ENCODE data around the gene ELOVL6. TPM values are rescaled to one million over a fixed set of nuclear protein-coding genes. Genes with fewer than 3 reads are reported as not detected.
"Not testable (repeated sequence)": the region's sequence is repeated elsewhere in the genome, so short reads cannot be mapped to it uniquely, and the experiment has no call there.

Gene ELOVL6, protein sequence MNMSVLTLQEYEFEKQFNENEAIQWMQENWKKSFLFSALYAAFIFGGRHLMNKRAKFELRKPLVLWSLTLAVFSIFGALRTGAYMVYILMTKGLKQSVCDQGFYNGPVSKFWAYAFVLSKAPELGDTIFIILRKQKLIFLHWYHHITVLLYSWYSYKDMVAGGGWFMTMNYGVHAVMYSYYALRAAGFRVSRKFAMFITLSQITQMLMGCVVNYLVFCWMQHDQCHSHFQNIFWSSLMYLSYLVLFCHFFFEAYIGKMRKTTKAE
- 10 to 100 TPM in 2 of 3 donors, 1 to 10 TPM in 1; 9.3 to 11.2 (median 10.1) TPM for total RNA-seq

DNA sequence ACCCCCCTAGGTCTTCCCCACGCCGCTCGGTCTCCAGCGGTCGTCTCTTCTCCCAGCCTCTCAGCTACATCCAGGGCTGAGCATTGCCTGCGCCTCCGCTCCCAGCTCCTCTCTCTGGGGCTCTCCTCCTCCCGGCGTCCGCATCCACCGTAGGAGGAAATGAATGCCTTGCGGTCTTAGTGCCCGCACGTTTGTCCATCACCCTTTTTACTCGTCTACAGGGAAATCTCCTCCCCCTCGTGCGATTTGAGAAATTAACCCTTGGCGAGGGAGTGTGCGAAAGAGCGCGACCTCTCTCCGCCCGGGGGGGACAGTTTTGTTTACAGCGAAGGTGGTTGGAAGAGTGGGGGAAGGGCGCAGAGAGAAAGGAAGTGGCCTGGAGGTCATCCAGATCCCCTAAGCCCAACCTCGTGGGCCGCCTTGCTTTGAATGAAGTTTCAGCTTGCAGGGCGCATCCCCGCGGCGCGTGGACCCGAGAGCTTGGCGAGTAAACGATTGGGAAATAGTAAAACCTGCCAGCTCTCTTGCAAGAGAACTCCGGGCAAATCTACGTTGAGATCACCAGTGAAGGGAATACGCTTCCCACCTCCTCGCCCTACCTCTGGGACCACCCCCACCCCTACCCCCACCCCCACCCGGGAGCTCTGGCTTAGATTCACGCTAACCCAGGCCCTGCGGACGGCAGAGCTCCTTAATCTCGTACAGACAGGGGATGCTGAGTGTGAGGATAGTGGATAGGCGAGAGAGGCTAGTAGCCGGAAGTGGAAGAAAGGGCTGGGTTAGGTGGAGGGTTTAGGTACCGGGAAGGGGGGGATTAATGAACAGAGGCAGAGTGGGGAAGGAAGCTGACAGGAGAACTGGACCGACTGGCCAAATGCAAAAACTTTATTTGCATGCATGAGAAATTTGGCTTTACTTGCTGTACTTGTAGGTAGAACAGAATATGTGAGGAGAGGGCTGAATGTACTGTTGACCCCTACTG is at the start of gene ELOVL6:
TSS of gene ELOVL6 (minus strand) at position 181 of the 982 bp plus-strand sequence. CDS start 280 bp downstream, outside the sequence.
- ATAC-seq, result peak; percentile 9 to 10
- DNase-seq, result peak; percentile 5
- peaks cover 2% of the 10 kb centered on the region for H3K27me3 Mint-ChIP-seq (ENCODE audit: low read depth)
- H3K36me3 Mint-ChIP-seq (ENCODE audit: insufficient read depth), result no peaks in the 10 kb centered on the region
- H3K4me3 Mint-ChIP-seq, result peak within 1 kb of the TSS; percentile 99
- H3K9me3 Mint-ChIP-seq, result no peaks in the 10 kb centered on the region
- H3K4me1 Mint-ChIP-seq (ENCODE audit: low read depth), result peaks cover 21% of the 10 kb centered on the region

DNA sequence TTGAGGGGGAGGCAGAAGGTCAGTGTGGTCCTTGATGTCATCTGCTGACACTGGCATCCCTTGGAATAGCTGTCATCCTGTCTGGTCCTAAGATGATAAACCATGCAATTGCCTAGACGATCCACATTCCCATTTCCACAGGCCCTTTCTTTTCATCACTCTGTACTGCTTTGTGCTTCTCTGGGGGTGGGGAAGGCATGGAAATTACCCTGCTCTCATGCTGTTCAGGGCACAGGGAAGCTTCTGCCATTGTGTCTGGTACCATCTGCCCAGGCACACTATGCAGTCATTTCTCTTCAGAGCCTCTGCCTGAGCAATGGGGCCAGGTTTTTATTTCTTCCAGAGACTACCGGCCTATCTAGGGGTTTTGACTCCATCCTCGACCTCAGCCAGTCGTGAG is 49.7 kb upstream of the ELOVL6 start:
- no peak overlapping the region for H3K4me3 Mint-ChIP-seq
- peaks cover 6% of the 10 kb centered on the region for H3K27me3 Mint-ChIP-seq (ENCODE audit: low read depth)
- no peaks in the 10 kb centered on the region for H3K36me3 Mint-ChIP-seq (ENCODE audit: insufficient read depth)
- ATAC-seq (no peak), DNase-seq (no peak)
- no peaks in the 10 kb centered on the region for H3K4me1 Mint-ChIP-seq (ENCODE audit: low read depth)
- no peaks in the 10 kb centered on the region for H3K9me3 Mint-ChIP-seq

DNA sequence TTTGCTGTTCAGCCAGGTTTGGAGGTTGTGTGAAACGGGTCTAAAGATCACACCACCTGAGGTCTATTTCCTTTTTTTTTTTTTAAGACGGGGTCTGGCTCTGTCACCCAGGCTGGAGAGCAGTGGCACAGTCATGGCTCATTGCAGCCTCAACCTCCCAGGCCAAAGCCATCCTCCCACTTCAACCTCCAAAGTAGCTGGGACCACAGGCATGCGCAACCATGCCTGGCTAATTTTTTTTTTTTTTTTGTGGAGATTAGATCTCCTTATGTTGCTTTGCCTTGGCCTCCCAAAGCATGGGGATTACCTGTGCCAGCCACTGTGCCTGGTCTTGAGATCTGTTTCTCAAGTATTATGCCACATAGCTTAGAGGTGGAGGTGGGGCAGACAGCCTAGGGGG is 49.2 kb upstream of the ELOVL6 start:
- no peak overlapping the region for H3K4me3 Mint-ChIP-seq

DNA sequence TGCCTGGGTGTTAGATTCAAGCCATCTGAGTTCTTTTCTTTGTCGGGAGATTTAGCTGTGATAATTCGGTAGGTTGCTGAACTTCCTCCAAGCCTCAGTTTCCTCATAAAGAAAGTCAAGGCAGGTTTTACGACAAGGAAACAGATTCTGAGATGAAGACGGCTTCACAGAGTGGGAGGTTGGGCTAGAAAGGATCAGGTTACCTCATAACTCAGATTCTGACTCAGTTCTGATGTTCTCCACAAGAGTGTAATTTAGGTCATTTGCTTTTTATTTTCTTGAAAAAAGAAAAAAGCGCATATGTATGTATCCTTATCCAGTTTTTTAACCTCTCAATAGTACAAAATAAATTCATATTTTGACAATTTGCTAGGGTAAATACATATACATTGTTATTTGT is 47.2 kb upstream of the ELOVL6 start:
- H3K36me3 Mint-ChIP-seq (ENCODE audit: insufficient read depth), result no peaks in the 10 kb centered on the region
- peaks cover 8% of the 10 kb centered on the region for H3K27me3 Mint-ChIP-seq (ENCODE audit: low read depth)
- no peak overlapping the region for H3K4me3 Mint-ChIP-seq
- DNase-seq (no peak), ATAC-seq (no peak)
- no peaks in the 10 kb centered on the region for H3K9me3 Mint-ChIP-seq
- no peaks in the 10 kb centered on the region for H3K4me1 Mint-ChIP-seq (ENCODE audit: low read depth)

More for the DNA sequence above, 49.2 kb upstream of the ELOVL6 start:
- Mint-ChIP-seq H3K27me3 (ENCODE audit: low read depth) (peaks cover 7% of the 10 kb centered on the region), H3K4me1 (ENCODE audit: low read depth) (no peaks in the 10 kb centered on the region), H3K9me3 (no peaks in the 10 kb centered on the region), H3K36me3 (ENCODE audit: insufficient read depth) (no peaks in the 10 kb centered on the region)
- ATAC-seq (no peak), DNase-seq (no peak)

DNA sequence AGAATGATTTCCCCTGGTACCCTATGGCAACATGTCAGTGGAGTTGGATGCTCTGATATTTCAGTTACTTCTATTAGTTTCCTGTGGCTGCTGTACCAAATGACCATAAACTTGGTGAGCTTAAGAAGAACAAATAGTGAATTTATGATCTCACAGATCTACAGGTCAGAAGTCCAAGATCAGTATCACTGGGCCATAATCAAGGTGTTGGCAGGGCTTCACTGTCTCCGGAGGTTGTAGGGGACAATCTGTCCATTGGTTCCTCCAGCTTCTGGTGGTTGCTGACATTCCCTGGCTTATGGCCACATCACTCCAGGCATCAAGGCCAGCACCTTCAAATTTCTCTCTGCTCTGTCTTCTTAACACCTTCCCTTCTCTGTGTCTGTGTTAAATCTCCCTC is 37.9 kb upstream of the ELOVL6 start:
- Mint-ChIP-seq H3K9me3 (no peaks in the 10 kb centered on the region), H3K4me3 (no peak overlapping the region), H3K27me3 (ENCODE audit: low read depth) (peaks cover 2% of the 10 kb centered on the region), H3K36me3 (ENCODE audit: insufficient read depth) (no peaks in the 10 kb centered on the region), H3K4me1 (ENCODE audit: low read depth) (no peaks in the 10 kb centered on the region)
- ATAC-seq, result no peak
- no peak for DNase-seq

DNA sequence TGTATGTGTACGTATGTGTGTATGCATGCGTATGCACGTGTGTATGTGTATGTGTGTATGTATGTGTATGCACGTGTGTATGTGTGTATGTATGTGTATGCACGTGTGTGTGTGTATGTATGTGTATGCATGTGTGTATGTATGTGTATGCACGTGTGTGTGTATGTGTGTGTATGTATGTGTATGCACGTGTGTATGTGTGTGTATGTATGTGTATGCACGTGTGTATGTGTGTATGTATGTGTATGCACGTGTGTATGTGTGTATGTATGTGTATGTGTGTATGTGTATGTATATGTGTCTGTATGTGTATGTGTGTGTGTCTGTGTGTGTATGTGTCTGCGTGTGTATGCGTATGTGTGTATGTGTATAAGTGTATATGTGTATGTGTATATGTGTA is 35.2 kb upstream of the ELOVL6 start:
- DNase-seq; H3K4me3 Mint-ChIP-seq; H3K4me1 Mint-ChIP-seq (ENCODE audit: low read depth); ATAC-seq; H3K9me3 Mint-ChIP-seq; H3K36me3 Mint-ChIP-seq (ENCODE audit: insufficient read depth); H3K27me3 Mint-ChIP-seq (ENCODE audit: low read depth): not testable (repeated sequence)

DNA sequence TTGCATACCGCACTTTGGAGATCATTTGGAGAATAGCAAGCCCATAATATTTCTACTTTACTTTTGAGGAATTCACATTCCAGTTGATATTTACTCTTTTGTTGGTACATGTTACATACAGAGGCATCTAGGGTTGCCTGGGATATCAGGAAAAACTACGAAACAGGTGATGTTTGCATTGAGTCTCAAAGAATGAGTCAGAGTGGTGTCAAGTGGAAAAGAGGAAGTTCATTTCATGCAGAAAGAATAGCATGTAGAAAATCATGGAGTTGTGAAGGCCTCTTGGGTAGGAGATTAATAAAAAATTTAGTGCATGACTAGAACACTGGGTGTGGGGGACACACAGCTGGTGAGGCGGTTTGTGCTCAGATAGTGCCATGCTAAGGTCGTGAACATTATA is 33.5 kb upstream of the ELOVL6 start:
- no peak for DNase-seq
- Mint-ChIP-seq H3K27me3 (ENCODE audit: low read depth) (peaks cover 2% of the 10 kb centered on the region), H3K36me3 (ENCODE audit: insufficient read depth) (no peaks in the 10 kb centered on the region), H3K9me3 (no peaks in the 10 kb centered on the region), H3K4me1 (ENCODE audit: low read depth) (no peaks in the 10 kb centered on the region), H3K4me3 (no peak overlapping the region)
- no peak for ATAC-seq

DNA sequence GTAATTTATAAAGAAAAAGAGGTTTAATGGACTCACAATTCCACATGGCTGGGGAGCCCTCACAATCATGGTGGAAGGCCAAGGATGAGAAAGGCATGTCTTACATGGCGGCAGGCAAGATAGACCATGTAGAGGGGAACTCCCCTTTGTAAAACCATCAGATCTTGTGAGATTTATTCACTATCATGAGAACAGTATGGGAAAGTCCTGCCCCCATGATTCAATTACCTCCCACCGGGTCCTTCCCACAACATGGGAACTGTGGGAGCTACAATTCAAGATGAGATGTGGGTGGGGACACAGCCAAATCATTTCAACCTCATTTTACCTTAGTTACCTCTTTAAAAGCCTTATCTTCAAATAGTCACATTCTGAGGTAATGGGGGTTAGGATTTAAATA is 30.9 kb upstream of the ELOVL6 start:
- no peaks in the 10 kb centered on the region for H3K36me3 Mint-ChIP-seq (ENCODE audit: insufficient read depth)
- no peaks in the 10 kb centered on the region for H3K4me1 Mint-ChIP-seq (ENCODE audit: low read depth)
- peaks cover 5% of the 10 kb centered on the region for H3K27me3 Mint-ChIP-seq (ENCODE audit: low read depth)
- DNase-seq (no peak), ATAC-seq (no peak)
- H3K9me3 Mint-ChIP-seq, result no peaks in the 10 kb centered on the region
- H3K4me3 Mint-ChIP-seq, result no peak overlapping the region

DNA sequence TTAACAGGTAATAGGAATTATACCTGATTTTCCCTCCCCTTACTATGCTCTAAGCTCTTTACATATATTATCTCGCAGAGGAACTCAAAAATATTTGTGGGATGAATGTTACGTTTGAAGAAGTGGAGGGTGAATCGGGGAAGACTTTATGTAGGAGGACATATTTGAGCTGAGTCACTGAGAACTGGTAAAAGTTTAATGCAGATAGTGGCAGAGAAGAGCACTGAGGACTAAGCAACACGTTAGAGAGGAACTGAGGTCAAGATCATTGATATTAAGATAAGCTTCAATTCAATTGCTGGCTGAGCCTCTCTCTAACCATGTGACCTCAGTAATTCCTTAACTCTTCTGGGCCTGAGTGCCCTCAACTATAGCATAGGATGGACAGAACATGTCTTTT is 26.4 kb upstream of the ELOVL6 start:
- DNase-seq (no peak), ATAC-seq (no peak)
- no peaks in the 10 kb centered on the region for H3K36me3 Mint-ChIP-seq (ENCODE audit: insufficient read depth)
- H3K9me3 Mint-ChIP-seq, result no peaks in the 10 kb centered on the region
- no peaks in the 10 kb centered on the region for H3K4me1 Mint-ChIP-seq (ENCODE audit: low read depth)
- no peak overlapping the region for H3K4me3 Mint-ChIP-seq
- peaks cover 5% of the 10 kb centered on the region for H3K27me3 Mint-ChIP-seq (ENCODE audit: low read depth)

DNA sequence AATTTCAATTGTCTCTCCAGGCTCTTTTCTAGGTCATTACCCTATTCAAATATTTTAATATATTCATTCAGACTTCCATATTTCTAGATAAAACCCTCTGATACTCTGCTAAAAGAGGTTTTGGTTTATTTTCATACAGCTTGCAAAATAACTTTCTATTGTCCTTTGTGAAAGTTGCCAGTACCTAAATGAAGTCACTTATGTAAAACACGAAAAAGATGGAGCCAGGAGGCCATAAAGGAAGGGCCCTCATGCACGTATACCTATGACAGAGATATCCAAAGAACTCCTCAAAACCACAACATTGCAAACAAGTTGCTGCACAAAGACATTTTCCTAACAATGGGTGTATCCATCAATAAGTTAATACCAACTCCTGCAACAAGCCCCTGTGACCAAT is 25.7 kb upstream of the ELOVL6 start:
- Mint-ChIP-seq H3K36me3 (ENCODE audit: insufficient read depth) (no peaks in the 10 kb centered on the region), H3K27me3 (ENCODE audit: low read depth) (peaks cover 5% of the 10 kb centered on the region), H3K9me3 (peaks cover 5% of the 10 kb centered on the region), H3K4me3 (no peak overlapping the region), H3K4me1 (ENCODE audit: low read depth) (no peaks in the 10 kb centered on the region)
- ATAC-seq, result no peak
- DNase-seq, result no peak

DNA sequence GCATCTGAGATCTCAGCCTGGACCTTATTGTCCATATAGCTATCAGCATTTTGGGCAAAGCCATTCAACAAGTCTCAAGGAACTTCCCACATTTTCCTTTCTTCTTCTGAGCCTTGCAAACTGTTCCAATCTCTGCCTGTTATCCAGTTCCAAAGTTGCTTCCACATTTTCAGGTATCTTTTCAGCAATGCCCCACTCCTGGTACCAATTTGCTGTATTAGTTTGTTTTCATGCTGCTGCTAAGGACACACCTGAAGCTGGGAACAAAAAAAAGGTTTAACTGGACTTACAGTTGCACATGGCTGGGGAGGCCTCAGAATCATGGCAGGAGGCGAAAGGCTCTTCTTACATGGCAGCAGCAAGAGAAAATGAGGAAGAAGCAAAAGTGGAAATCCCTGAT is 20.5 kb upstream of the ELOVL6 start:
- not testable (repeated sequence) for H3K4me3 Mint-ChIP-seq; DNase-seq; H3K27me3 Mint-ChIP-seq (ENCODE audit: low read depth); H3K36me3 Mint-ChIP-seq (ENCODE audit: insufficient read depth); H3K4me1 Mint-ChIP-seq (ENCODE audit: low read depth); ATAC-seq
- peaks cover 11% of the 10 kb centered on the region for H3K9me3 Mint-ChIP-seq

DNA sequence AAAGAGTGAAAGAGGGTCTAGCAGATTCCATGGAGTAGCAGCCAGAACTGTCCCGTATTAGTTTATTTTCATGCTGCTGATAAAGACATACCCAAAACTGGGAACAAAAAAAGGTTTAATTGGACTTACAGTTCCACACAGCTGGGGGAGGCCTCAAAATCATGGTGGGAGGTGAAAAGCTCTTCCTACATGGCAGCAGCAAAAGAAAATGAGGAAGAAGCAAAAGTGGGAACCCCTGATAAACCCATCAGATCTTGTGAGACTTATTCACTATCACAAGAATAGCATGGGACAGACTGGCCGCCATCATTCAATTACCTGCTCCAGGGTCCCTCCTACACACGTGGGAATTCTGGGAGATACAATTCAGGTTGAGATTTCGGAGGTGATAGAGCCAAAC is 18.8 kb upstream of the ELOVL6 start:
- H3K4me3 Mint-ChIP-seq; ATAC-seq; DNase-seq; H3K27me3 Mint-ChIP-seq (ENCODE audit: low read depth); H3K36me3 Mint-ChIP-seq (ENCODE audit: insufficient read depth); H3K4me1 Mint-ChIP-seq (ENCODE audit: low read depth): not testable (repeated sequence)
- H3K9me3 Mint-ChIP-seq, result peaks cover 11% of the 10 kb centered on the region

DNA sequence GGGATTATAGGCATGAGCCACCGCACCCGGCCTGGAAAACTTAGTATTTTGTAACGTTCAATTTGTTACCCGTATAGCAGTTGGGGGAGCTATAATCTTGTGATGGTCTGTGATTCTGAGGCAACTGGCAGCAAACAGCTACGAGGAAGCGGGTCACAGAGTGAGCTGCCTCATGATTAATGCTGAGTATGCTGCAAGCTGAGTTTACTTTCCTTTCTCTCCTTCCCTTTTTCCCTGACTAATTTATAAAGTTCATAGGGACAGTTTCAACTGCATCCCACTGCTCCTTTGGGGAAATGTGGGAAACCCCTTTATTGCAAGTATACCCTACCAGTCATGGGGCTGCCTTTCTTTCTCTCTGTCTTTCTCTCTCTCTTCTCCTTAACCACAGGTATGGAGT is 17.7 kb upstream of the ELOVL6 start:
- peaks cover 11% of the 10 kb centered on the region for H3K9me3 Mint-ChIP-seq
- no peaks in the 10 kb centered on the region for H3K4me1 Mint-ChIP-seq (ENCODE audit: low read depth)
- no peaks in the 10 kb centered on the region for H3K36me3 Mint-ChIP-seq (ENCODE audit: insufficient read depth)
- H3K4me3 Mint-ChIP-seq, result no peak overlapping the region
- peaks cover 2% of the 10 kb centered on the region for H3K27me3 Mint-ChIP-seq (ENCODE audit: low read depth)
- DNase-seq (no peak), ATAC-seq (no peak)

DNA sequence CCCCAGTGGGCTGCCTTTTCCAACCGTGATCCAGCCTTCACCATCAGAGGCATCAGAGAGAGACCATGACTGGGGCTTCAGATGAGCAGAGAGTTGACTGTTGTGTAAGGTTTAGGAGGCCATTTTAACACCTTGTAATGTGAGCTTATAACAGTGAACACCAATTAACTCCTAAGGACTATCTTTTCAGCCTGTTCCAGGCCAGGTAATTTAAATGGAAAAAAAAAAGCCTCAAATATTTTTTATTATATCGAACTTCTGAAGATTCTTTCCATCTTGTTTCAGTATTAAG is 13.3 kb upstream of the ELOVL6 start:
- no peaks in the 10 kb centered on the region for H3K36me3 Mint-ChIP-seq (ENCODE audit: insufficient read depth)
- no peaks in the 10 kb centered on the region for H3K4me1 Mint-ChIP-seq (ENCODE audit: low read depth)
- H3K27me3 Mint-ChIP-seq (ENCODE audit: low read depth), result no peaks in the 10 kb centered on the region
- no peak for ATAC-seq
- no peaks in the 10 kb centered on the region for H3K9me3 Mint-ChIP-seq
- DNase-seq, result no peak
- H3K4me3 Mint-ChIP-seq, result no peak overlapping the region
